ENCODE measurements around the gene PPIL3.

GRCh38 chr2:200877443-200877842, 11.4 kb downstream of the PPIL3 start:
- TF ChIP-seq ZFP36 (IDR thresholded peaks at IDR 0.05; ENCODE audit: borderline replicate concordance, partially characterized antibody) (no peak), EP300 (IDR thresholded peaks at IDR 0.05) (no peak), GATA3 (IDR thresholded peaks at IDR 0.05; ENCODE audit: borderline replicate concordance) (no peak), JUNB (IDR thresholded peaks at IDR 0.05) (no peak), CTCF (IDR thresholded peaks at IDR 0.05) (no peak), CHD4 (IDR thresholded peaks at IDR 0.05; ENCODE audit: borderline replicate concordance) (no peak), CHD2 (IDR thresholded peaks at IDR 0.05; ENCODE audit: low read length, partially characterized antibody) (no peak), SMC3 (IDR thresholded peaks at IDR 0.05) (no peak), HES2 (IDR thresholded peaks at IDR 0.05) (no peak), RAD21 (conservative IDR thresholded peaks at IDR 0.05 in 1 of 2, IDR thresholded peaks at IDR 0.05 in 1 of 2) (no peak), NFE2L2 (conservative IDR thresholded peaks at IDR 0.05; ENCODE audit: low read length) (no peak)
